ENCODE data around the gene TGFB1. TPM values are rescaled to one million over a fixed set of nuclear protein-coding genes. Genes with fewer than 3 reads are reported as not detected.

The TGFB1 gene
- total and polyA plus RNA-seq, 9 of the 15 experiments (the other 6 are each of a cell fraction or from before 2014, with no cell fraction given): 0.24 to 159 (median 17.2) TPM

DNA sequence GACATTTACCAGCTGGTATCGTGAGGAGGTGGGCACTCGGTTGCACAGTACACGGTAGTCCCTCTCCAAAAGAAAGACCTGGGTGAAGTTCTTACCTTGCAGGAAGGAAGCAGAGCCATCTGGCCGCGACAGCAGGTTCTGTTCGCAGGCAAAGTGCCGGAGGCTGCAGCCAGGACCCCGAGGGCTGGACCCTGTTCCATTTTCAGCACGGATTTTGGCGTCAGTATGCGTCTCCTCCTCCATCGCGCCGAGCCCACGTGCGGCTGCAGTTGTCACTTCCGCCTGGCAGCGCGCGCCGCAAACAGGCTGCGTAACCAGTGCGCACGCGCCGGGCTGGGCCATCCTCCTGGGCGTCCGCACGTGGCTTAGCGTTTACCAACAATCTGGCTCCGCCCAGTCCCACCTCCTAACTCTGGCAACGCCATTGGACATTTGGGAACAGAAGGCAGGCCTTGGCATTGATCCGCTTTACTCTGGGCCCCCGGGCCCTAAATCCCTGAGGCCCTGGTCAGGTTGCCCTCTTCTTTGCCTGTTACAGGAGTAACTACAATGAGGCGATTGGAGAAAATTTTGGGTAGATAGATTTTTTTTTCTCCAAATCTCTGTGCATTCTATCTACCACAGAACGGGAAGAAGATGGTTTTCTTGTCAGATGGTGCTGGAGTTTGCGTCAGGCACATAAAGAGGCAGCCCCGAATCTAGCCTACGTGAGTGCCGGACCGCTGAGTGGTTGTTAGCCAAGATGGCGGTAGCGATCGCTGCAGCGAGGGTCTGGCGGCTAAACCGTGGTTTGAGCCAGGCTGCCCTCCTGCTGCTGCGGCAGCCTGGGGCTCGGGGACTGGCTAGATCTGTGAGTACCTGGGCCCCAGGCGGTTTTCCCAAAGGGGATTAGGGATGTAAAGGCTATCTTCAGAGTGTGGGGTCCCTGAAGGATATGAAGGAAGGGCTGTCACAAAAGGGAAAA lies 43.6 kb upstream of the TGFB1 start, which contains the start of the genes BCKDHA and EXOSC5 (continued):
- TF ChIP-seq PHF21A (IDR thresholded peaks at IDR 0.05; ENCODE audit: borderline replicate concordance, low read depth) (no peak), HOXB6 (CRISPR knock-in tag; IDR thresholded peaks at IDR 0.05; ENCODE audit: borderline replicate concordance) (no peak), MCM3 (IDR thresholded peaks at IDR 0.05) (no peak), FOXA3 (CRISPR knock-in tag; conservative IDR thresholded peaks at IDR 0.05 in 1 of 2, IDR thresholded peaks at IDR 0.05 in 1 of 2) (no peak; a peak in 1 of 4 replicates), ARHGAP35 (IDR thresholded peaks at IDR 0.05; ENCODE audit: partially characterized antibody) (no peak), ELF2 (CRISPR knock-in tag; IDR thresholded peaks at IDR 0.05) (peak; percentile 85), CBFA2T3 (IDR thresholded peaks at IDR 0.05) (no peak), ESRRB (CRISPR knock-in tag; IDR thresholded peaks at IDR 0.05; ENCODE audit: borderline replicate concordance) (no peak)
- TF ChIP-seq, protein P1, sequence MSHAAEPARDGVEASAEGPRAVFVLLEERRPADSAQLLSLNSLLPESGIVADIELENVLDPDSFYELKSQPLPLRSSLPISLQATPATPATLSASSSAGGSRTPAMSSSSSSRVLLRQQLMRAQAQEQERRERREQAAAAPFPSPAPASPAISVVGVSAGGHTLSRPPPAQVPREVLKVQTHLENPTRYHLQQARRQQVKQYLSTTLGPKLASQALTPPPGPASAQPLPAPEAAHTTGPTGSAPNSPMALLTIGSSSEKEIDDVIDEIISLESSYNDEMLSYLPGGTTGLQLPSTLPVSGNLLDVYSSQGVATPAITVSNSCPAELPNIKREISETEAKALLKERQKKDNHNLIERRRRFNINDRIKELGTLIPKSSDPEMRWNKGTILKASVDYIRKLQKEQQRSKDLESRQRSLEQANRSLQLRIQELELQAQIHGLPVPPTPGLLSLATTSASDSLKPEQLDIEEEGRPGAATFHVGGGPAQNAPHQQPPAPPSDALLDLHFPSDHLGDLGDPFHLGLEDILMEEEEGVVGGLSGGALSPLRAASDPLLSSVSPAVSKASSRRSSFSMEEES (CRISPR knock-in tag; IDR thresholded peaks at IDR 0.05): no peak
- TF ChIP-seq, protein P2, sequence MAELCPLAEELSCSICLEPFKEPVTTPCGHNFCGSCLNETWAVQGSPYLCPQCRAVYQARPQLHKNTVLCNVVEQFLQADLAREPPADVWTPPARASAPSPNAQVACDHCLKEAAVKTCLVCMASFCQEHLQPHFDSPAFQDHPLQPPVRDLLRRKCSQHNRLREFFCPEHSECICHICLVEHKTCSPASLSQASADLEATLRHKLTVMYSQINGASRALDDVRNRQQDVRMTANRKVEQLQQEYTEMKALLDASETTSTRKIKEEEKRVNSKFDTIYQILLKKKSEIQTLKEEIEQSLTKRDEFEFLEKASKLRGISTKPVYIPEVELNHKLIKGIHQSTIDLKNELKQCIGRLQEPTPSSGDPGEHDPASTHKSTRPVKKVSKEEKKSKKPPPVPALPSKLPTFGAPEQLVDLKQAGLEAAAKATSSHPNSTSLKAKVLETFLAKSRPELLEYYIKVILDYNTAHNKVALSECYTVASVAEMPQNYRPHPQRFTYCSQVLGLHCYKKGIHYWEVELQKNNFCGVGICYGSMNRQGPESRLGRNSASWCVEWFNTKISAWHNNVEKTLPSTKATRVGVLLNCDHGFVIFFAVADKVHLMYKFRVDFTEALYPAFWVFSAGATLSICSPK (IDR thresholded peaks at IDR 0.05; ENCODE audit: borderline replicate concordance): no peak
- TF ChIP-seq, protein P3, sequence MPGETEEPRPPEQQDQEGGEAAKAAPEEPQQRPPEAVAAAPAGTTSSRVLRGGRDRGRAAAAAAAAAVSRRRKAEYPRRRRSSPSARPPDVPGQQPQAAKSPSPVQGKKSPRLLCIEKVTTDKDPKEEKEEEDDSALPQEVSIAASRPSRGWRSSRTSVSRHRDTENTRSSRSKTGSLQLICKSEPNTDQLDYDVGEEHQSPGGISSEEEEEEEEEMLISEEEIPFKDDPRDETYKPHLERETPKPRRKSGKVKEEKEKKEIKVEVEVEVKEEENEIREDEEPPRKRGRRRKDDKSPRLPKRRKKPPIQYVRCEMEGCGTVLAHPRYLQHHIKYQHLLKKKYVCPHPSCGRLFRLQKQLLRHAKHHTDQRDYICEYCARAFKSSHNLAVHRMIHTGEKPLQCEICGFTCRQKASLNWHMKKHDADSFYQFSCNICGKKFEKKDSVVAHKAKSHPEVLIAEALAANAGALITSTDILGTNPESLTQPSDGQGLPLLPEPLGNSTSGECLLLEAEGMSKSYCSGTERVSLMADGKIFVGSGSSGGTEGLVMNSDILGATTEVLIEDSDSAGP (CRISPR knock-in tag; IDR thresholded peaks at IDR 0.05): no peak
- TF ChIP-seq, protein P4, sequence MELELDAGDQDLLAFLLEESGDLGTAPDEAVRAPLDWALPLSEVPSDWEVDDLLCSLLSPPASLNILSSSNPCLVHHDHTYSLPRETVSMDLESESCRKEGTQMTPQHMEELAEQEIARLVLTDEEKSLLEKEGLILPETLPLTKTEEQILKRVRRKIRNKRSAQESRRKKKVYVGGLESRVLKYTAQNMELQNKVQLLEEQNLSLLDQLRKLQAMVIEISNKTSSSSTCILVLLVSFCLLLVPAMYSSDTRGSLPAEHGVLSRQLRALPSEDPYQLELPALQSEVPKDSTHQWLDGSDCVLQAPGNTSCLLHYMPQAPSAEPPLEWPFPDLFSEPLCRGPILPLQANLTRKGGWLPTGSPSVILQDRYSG (tag; conservative IDR thresholded peaks at IDR 0.05; ENCODE audit: low read depth): no peak
- TF ChIP-seq, protein P5, sequence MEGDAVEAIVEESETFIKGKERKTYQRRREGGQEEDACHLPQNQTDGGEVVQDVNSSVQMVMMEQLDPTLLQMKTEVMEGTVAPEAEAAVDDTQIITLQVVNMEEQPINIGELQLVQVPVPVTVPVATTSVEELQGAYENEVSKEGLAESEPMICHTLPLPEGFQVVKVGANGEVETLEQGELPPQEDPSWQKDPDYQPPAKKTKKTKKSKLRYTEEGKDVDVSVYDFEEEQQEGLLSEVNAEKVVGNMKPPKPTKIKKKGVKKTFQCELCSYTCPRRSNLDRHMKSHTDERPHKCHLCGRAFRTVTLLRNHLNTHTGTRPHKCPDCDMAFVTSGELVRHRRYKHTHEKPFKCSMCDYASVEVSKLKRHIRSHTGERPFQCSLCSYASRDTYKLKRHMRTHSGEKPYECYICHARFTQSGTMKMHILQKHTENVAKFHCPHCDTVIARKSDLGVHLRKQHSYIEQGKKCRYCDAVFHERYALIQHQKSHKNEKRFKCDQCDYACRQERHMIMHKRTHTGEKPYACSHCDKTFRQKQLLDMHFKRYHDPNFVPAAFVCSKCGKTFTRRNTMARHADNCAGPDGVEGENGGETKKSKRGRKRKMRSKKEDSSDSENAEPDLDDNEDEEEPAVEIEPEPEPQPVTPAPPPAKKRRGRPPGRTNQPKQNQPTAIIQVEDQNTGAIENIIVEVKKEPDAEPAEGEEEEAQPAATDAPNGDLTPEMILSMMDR (IDR thresholded peaks at IDR 0.05 in 2 of 3, conservative IDR thresholded peaks at IDR 0.05 in 1 of 3; ENCODE audit: insufficient read depth in 2 of 3, low read depth in 1 of 3, low read length in 3 of 3): no peak
- TF ChIP-seq, protein P6, sequence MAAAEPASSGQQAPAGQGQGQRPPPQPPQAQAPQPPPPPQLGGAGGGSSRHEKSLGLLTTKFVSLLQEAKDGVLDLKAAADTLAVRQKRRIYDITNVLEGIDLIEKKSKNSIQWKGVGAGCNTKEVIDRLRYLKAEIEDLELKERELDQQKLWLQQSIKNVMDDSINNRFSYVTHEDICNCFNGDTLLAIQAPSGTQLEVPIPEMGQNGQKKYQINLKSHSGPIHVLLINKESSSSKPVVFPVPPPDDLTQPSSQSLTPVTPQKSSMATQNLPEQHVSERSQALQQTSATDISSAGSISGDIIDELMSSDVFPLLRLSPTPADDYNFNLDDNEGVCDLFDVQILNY (CRISPR knock-in tag; IDR thresholded peaks at IDR 0.05): no peak
- TF ChIP-seq, protein P7, sequence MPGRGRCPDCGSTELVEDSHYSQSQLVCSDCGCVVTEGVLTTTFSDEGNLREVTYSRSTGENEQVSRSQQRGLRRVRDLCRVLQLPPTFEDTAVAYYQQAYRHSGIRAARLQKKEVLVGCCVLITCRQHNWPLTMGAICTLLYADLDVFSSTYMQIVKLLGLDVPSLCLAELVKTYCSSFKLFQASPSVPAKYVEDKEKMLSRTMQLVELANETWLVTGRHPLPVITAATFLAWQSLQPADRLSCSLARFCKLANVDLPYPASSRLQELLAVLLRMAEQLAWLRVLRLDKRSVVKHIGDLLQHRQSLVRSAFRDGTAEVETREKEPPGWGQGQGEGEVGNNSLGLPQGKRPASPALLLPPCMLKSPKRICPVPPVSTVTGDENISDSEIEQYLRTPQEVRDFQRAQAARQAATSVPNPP (IDR thresholded peaks at IDR 0.05; ENCODE audit: borderline replicate concordance, insufficient read depth, insufficient read length): no peak
